Inflammatory macrophage (primary cell): ENCODE measurements around the gene RFNG.

ENCODE experiments used
- DNase-seq, 2 donors: peaks; one replicate each; pipeline ENCODE4 v3.0.0-alpha.2; 2020 to 2022

The RFNG gene

GRCh38 chr17:82041144-82041814 lies 10.3 kb downstream of the RFNG start:
- DNase-seq: peak; percentile 18 to 36

GRCh38 chr17:82039695-82040299 lies 11.8 kb downstream of the RFNG start:
- DNase-seq: no peak

GRCh38 chr17:82038796-82039409 lies 12.7 kb downstream of the RFNG start:
- peak; percentile 67 to 81 for DNase-seq

GRCh38 chr17:82037889-82038195 lies 13.8 kb downstream of the RFNG start:
- no peak for DNase-seq

DNA sequence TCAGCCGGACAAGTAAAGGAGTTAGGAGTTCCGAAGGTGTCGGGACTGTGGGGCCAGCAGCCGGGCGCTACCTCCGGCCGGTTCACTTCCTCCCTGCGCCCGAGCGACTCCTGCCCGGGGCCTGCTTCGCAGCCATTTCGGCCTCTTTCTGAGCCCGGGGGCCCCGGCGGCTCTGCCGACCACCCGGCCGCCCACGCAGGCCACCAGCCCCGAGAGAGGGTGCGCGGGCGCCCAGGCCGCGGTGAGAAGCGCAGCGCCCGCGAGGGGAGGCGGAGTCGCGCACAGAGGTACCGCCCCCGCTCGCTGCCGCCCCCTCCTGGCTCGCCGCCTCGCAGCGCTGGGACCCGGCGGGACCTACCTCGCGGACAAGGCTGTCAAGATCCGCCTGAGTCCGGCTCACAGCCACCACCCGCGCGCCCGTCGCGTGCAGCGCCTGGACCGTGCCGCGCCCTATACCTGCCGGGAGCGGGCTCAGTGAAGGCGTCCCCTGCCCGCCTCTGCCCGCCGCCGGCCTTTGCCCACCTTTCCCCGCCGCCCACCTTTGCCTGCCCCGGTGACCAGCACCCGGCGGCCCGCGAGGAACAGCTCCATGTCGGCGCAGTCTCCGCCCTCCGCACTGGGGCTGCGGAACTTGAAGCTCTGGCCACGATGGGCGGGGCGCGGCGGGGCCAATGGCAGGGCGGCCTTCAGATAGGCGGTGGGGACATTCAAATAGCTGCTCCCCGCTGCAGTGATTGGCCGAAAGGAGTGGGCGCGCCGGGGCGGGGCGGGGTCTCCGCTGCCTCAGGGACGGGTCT lies 14.3 kb downstream of the RFNG start, which contains the start of gene DCXR:
Gene DCXR, minus strand, starts transcription at position 606 of the 797 bp plus-strand sequence. Its CDS starts 15 bp downstream, at position 591.
- peak; percentile 96 for DNase-seq

GRCh38 chr17:82036634-82037091 lies 14.9 kb downstream of the RFNG start:
- DNase-seq: no peak

GRCh38 chr17:82035956-82036633 lies 15.5 kb downstream of the RFNG start:
- DNase-seq: no peak

GRCh38 chr17:82035488-82035887 lies 16.1 kb downstream of the RFNG start:
- no peak for DNase-seq

DNA sequence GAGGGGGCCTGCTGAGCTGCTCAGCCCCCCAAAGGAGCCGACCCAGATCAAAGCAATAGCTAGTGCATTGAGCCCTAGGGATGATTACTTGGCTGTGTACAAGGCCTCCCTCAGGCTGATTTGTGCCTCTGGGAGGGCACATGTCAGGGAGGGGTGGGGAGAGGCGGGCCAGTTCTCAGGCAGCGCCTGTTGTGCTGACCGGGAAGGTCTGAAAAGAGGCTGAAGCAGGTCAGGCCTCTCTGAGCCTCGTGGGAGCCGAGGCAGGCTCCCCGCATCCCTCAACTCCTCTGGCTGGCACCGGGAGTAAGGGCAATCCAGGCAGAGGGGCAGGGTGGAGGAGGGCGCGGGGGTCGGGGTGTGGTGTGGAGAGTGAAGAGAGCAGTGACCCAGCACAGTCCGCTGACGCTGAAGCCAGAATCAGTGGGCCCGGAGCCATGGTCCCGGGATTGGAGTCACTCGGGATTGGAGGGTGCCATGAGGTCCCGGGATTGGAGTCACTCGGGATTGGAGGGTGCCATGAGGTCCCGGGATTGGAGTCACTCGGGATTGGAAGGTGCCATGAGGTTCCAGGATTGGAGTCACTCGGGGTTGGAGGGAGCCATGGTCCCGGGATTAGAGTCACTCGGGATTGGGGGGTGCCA lies 17.1 kb downstream of the RFNG start:
- no peak for DNase-seq

- DNase-seq: no peak
These were observed 18.1 kb downstream of the RFNG start for GRCh38 chr17:82033359-82034085.

GRCh38 chr17:82031885-82032627 lies 19.6 kb downstream of the RFNG start:
- no peak for DNase-seq

DNA sequence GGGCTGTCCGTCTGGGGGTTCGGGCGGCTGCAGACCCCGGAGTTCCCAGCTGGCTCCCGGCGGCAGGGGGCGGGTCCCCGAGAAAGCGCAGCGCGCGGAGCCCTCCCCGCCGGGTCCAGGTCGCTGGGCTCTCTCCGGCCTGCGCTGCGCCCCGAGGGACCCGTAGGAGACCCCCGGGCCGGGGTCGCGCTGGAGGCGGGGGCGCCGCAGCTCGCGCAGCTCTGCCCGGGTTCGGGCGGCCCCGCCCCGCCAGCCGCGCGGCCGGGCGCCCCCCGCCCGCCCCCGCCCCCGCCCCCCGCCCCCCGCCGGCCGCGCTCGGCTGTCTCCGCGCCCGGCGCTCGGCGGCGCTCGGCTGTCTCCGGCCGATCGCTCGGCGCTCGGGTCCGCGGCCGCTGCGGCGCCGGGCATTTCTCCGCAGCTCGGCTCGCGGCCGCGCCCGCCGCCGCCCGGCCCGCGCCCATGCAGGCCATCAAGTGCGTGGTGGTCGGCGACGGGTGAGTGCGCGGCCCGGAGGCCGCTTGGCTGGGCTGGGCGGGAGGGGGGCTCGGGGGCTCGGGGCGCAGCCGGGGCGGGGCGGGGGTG lies 20.2 kb downstream of the RFNG start, which contains the start of gene RAC3:
Gene RAC3, plus strand, starts transcription at position 376 of the 582 bp plus-strand sequence. Its CDS starts 84 bp downstream, at position 460.
- DNase-seq: peak in 1 of 2 donors; percentile 25

- peak; percentile 76 to 87 for DNase-seq
These were observed 20.9 kb downstream of the RFNG start for GRCh38 chr17:82030470-82031302.

DNA sequence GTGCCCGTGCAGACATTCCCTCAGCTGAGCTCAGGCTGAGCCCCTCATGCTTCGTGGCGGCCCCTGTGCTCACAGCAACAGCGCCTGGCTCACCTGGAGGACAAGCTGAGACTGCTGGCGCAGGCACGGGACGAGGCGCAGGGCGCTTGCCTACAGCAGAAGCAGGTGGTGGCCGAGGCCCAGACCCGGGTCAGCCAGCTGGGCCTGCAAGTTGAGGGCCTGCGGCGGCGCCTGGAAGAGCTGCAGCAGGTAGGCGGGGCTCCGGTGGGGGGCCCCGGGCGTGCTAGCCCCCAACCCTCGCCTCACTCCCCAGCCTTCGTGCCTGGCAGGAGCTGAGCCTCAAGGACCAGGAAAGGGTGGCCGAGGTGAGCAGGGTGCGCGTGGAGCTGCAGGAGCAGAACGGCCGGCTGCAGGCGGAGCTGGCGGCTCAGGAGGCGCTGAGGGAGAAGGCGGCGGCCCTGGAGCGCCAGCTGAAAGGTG lies 21.6 kb downstream of the RFNG start:
- no peak for DNase-seq

DNA sequence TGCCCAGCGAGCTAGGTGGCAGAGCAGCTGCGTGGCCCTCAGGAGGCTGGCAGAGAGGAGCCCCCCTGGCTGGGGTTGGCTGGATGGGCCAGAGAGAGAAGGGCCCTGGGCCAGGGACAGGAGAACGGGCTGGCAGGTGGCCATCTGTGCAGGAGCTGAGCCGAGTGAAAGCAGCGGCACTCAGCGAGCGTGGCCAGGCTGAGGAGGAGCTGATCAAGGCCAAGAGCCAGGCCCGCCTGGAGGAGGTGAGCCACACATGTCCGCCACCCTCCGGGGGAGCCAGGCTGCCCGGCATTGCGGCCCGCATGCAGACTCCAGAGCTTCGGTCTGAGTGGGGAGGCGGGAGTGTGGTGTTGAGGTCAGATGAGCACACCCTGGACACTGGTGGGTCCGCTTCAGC lies 22.2 kb downstream of the RFNG start:
- no peak for DNase-seq

DNA sequence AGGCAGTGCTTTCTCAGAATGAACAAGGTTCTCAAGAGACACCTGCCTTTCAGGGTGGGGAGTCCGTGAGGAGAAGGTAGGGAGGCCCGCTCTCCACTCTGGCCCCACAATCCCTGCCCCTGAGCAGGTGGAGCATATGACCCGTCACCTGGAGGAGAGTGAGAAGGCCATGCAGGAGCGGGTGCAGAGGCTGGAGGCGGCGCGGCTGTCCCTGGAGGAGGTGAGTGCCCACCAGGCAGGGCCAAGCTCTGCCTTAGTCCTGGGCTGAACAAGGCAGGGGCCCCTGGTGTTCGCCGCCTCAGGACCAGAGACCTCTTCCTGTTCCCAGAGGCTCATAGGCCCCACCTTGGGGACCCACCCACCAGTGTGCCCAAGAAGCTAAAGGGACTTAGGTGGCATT lies 22.6 kb downstream of the RFNG start:
- DNase-seq: no peak

DNA sequence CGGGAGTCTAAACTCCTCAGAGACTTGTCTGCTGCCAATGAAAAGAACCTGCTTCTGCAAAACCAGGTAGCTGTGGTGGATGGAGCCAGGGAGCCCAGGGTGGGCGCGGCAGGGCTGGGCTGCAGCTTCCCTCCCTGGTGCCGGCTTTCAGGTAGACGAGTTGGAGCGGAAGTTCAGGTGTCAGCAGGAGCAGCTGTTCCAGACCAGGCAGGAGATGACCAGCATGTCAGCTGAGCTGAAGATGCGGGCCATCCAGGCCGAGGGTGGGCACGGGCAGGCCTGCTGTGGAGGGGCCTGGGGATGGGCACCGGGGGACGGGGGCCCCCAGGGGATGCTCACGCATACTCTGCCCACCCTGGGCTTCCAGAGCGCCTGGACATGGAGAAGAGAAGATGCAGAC lies 23.4 kb downstream of the RFNG start:
- DNase-seq: no peak

- DNase-seq: no peak
These were observed 26.1 kb downstream of the RFNG start for GRCh38 chr17:82025401-82026107.
